ENCODE results near the gene FASTKD2. TPM values are rescaled to one million over a fixed set of nuclear protein-coding genes. Genes with fewer than 3 reads are reported as not detected.

FASTKD2 gene
- total RNA-seq, 1 experiment from 2014 or later: 31.5 TPM

DNA sequence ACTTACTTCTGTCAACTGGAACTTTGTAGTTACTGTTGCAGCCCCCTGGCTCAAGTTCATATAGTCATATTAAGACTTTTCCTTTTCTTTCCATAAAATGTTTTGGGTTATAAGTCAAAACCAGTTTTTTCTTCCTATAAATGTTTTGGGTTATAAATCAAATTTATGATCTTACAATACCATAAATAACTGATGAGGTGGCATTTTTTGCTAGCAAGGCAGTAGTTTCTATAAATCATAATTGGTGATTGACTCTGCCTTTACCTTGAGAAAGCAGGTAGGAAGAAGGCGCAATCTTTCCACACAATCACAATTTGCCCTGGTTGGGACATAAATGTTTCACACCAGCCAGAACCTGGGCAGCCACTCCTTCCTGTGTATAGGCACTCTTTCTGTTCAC lies 42.1 kb upstream of the FASTKD2 start:
- Mint-ChIP-seq H3K27ac (ENCODE audit: unreplicated experiment) (no peak overlapping the region), H3K36me3 (ENCODE audit: insufficient read depth, unreplicated experiment) (no peaks in the 10 kb centered on the region), H3K9me3 (ENCODE audit: low read depth, unreplicated experiment) (peaks cover 3% of the 10 kb centered on the region), H3K27me3 (ENCODE audit: unreplicated experiment) (no peaks in the 10 kb centered on the region), H3K4me1 (ENCODE audit: low read depth, unreplicated experiment) (peaks cover 5% of the 10 kb centered on the region), H3K4me3 (ENCODE audit: low read depth, unreplicated experiment) (no peak overlapping the region)
- intact Hi-C loops (cut with micrococcal nuclease; ENCODE audit: unreplicated experiment): no loop called here
- no TSS peak for BruUV-seq (replicated peaks)
- TF ChIP-seq CTCF (IDR thresholded peaks at IDR 0.05; ENCODE audit: unreplicated experiment): no peak
- DNase-seq: no peak
- CTCF ChIA-PET: no interaction called here

GRCh38 chr2:206727287-206727686 lies 38.1 kb upstream of the FASTKD2 start:
- no peaks in the 10 kb centered on the region for H3K36me3 Mint-ChIP-seq (ENCODE audit: insufficient read depth, unreplicated experiment)
- intact Hi-C loops (cut with micrococcal nuclease; ENCODE audit: unreplicated experiment): no loop called here
- no TSS peak for BruUV-seq (replicated peaks)
- peaks cover 24% of the 10 kb centered on the region for H3K27me3 Mint-ChIP-seq (ENCODE audit: unreplicated experiment)
- TF ChIP-seq CTCF (IDR thresholded peaks at IDR 0.05; ENCODE audit: unreplicated experiment): no peak
- H3K4me3 Mint-ChIP-seq (ENCODE audit: low read depth, unreplicated experiment): no peak overlapping the region
- DNase-seq: no peak
- H3K27ac Mint-ChIP-seq (ENCODE audit: unreplicated experiment): no peak overlapping the region
- peaks cover 16% of the 10 kb centered on the region for H3K4me1 Mint-ChIP-seq (ENCODE audit: low read depth, unreplicated experiment)
- peaks cover under 1% of the 10 kb centered on the region for H3K9me3 Mint-ChIP-seq (ENCODE audit: low read depth, unreplicated experiment)
- CTCF ChIA-PET: interaction anchor here (1.3 kb wide), 1 partner anchor 92 kb away, joined by 3 read pairs; no protein-coding TSS in a partner anchor

DNA sequence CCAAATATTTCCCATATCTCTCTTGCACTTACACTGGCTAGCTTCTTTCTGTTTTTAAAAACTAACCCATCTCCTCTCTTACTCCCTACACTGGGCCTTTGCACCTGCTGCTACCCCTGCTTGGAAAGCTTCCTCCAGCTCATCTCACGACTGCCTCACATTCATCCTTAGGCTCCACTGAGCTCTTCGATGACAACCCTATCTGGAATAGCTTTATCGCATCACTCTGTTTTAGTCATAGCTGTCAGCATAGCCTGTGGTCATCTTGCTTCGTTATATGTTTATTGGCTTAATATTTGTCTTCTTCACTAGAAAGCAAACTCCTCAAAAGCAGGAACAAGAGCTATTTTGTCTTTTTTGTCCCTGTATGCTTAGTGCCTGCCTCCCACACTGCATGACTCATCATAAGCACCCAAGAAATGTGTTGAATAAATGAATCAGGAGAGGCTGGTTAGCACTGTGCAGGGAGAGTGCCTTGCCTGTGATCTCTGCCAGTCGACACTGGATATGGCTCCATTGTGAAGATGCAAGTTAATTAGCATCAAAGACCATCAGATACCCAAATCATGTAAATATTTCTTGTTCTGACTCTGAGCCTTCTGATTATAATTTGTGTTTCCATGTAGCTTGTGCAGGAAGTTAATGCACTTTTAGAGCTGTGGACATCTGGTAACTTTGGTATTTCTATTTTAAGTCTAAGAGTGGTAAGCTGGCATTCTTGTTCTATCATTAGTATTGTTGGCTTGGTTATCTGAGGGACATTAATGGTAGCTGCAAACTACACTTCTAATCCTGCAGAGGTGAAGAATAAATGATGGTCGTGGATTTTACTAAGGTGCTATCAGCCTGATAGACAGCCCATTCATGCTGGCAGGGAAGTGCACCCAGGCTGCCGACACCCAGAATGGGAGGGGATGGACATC lies 36.9 kb upstream of the FASTKD2 start:
- H3K27me3 Mint-ChIP-seq (ENCODE audit: unreplicated experiment): peaks cover 32% of the 10 kb centered on the region
- no peak for TF ChIP-seq CTCF (IDR thresholded peaks at IDR 0.05; ENCODE audit: unreplicated experiment)
- intact Hi-C loops (cut with micrococcal nuclease; ENCODE audit: unreplicated experiment): no loop called here
- peak; percentile 3 for DNase-seq
- CTCF ChIA-PET: interaction anchor here (0.6 to 2.2 kb wide), 3 partner anchors 10 to 825 kb away, joined by 3 to 5 read pairs (median 3); partner anchors contain the start of gene DYTN
- H3K36me3 Mint-ChIP-seq (ENCODE audit: insufficient read depth, unreplicated experiment): no peaks in the 10 kb centered on the region
- no TSS peak for BruUV-seq (replicated peaks)
- H3K4me1 Mint-ChIP-seq (ENCODE audit: low read depth, unreplicated experiment): peaks cover 16% of the 10 kb centered on the region
- H3K9me3 Mint-ChIP-seq (ENCODE audit: low read depth, unreplicated experiment): no peaks in the 10 kb centered on the region
- no peak overlapping the region for H3K27ac Mint-ChIP-seq (ENCODE audit: unreplicated experiment)
- H3K4me3 Mint-ChIP-seq (ENCODE audit: low read depth, unreplicated experiment): no peak overlapping the region

GRCh38 chr2:206733341-206733740 lies 32.1 kb upstream of the FASTKD2 start:
- no TSS peak for BruUV-seq (replicated peaks)
- intact Hi-C loops (cut with micrococcal nuclease; ENCODE audit: unreplicated experiment): no loop called here
- DNase-seq: no peak
- Mint-ChIP-seq H3K4me3 (ENCODE audit: low read depth, unreplicated experiment) (no peak overlapping the region), H3K4me1 (ENCODE audit: low read depth, unreplicated experiment) (peaks cover 10% of the 10 kb centered on the region), H3K27ac (ENCODE audit: unreplicated experiment) (no peak overlapping the region), H3K36me3 (ENCODE audit: insufficient read depth, unreplicated experiment) (no peaks in the 10 kb centered on the region), H3K27me3 (ENCODE audit: unreplicated experiment) (peaks cover 32% of the 10 kb centered on the region), H3K9me3 (ENCODE audit: low read depth, unreplicated experiment) (no peaks in the 10 kb centered on the region)
- CTCF ChIA-PET: no interaction called here
- TF ChIP-seq CTCF (IDR thresholded peaks at IDR 0.05; ENCODE audit: unreplicated experiment): no peak

All from Calu3 (cell line).